ENCODE data around the gene VSTM2L.

- TF ChIP-seq NFIC (IDR thresholded peaks at IDR 0.05) (no peak), EGR1 (IDR thresholded peaks at IDR 0.05) (no peak), EP300 (IDR thresholded peaks at IDR 0.05; ENCODE audit: borderline replicate concordance) (no peak), FOXM1 (IDR thresholded peaks at IDR 0.05; ENCODE audit: borderline replicate concordance, low read depth) (no peak), CREB1 (IDR thresholded peaks at IDR 0.05; ENCODE audit: low read depth) (no peak), TEAD4 (IDR thresholded peaks at IDR 0.05) (no peak), RAD21 (IDR thresholded peaks at IDR 0.05; ENCODE audit: low read depth) (no peak)
Measured at GRCh38 chr20:37943501-37944455, 40.9 kb downstream of the VSTM2L start.

All from Ishikawa (cell line).